Measurements from ENCODE around the gene SMIM1. TPM values are rescaled to one million over a fixed set of nuclear protein-coding genes. Genes with fewer than 3 reads are reported as not detected.

The SMIM1 gene
- total and polyA plus RNA-seq, 9 of the 15 experiments (the other 6 are each of a cell fraction or from before 2014, with no cell fraction given), result 2.3 to 125 (median 24.3) TPM

- peak; percentile 61 to 67 for TF ChIP-seq E2F6 (IDR thresholded peaks at IDR 0.05; ENCODE audit: borderline replicate concordance in 1 of 2, extremely low read depth in 1 of 2, insufficient read depth in 1 of 2, insufficient read length in 1 of 2, low read depth in 1 of 2, low read length in 1 of 2, poor library complexity in 1 of 2, severe bottlenecking in 1 of 2)
- peak; percentile 73 for TF ChIP-seq C11orf30 (IDR thresholded peaks at IDR 0.05; ENCODE audit: low read depth)
- no peak for TF ChIP-seq SMAD2 (IDR thresholded peaks at IDR 0.05; ENCODE audit: low read depth, low read length)
- peak; percentile 48 for TF ChIP-seq MAFG (tag; conservative IDR thresholded peaks at IDR 0.05)
- peak; percentile 63 for TF ChIP-seq BHLHE40 (IDR thresholded peaks at IDR 0.05; ENCODE audit: low read length)
- TF ChIP-seq SAFB2 (IDR thresholded peaks at IDR 0.05; ENCODE audit: borderline replicate concordance, low read depth, low read length, severe bottlenecking), result no peak
- peak; percentile 68 for TF ChIP-seq MGA (IDR thresholded peaks at IDR 0.05)
- TF ChIP-seq ZNF695 (CRISPR knock-in tag; IDR thresholded peaks at IDR 0.05), result no peak
- TF ChIP-seq DPF2 (IDR thresholded peaks at IDR 0.05), result 0 out of 2 replicates have a peak, but pooled peaks have one; percentile 18
- TF ChIP-seq PTRF (tag; IDR thresholded peaks at IDR 0.05), result no peak
- TF ChIP-seq AFF1 (IDR thresholded peaks at IDR 0.05; ENCODE audit: low read depth in 1 of 2, partially characterized antibody in 2 of 2), result no peak
Measured at GRCh38 chr1:3822421-3822820, 49.9 kb downstream of the SMIM1 start (continued).
